ENCODE measurements around the gene KCNMA1.

KCNMA1 gene

DNA sequence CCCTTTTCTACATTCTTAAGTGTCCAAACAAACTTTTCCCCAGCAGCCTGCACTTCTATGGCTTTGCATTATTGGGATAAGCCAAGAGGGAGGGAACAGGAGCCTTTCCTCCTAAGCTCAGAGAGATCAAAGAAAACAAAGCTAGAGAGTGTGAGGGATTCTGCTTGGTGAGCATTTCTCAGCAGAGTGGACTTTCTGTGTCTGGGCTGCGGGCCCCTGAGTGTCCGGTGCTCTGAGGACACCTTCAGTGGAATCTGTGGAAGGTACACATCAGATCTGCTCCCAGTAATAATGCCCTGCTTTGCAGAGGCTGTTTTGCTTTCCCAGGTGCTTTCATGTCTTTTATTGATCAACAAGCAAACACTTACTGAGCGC, 50.2 kb downstream of the KCNMA1 start:
- Histone ChIP-seq H3K27me3 (ENCODE audit: control insufficient read depth, insufficient read depth, low read length) (no peaks in the 10 kb centered on the region), H3K4me1 (ENCODE audit: control insufficient read depth, low read depth, low read length) (no peaks in the 10 kb centered on the region), H3K36me3 (ENCODE audit: control insufficient read depth, low read depth, low read length) (no peaks in the 10 kb centered on the region), H3K9me3 (ENCODE audit: control insufficient read depth, low read depth, low read length) (no peaks in the 10 kb centered on the region), H3K4me3 (ENCODE audit: low read length) (no peak overlapping the region), H3K9ac (ENCODE audit: low read length) (no peak overlapping the region), H3K27ac (ENCODE audit: low read length) (no peak overlapping the region)

DNA sequence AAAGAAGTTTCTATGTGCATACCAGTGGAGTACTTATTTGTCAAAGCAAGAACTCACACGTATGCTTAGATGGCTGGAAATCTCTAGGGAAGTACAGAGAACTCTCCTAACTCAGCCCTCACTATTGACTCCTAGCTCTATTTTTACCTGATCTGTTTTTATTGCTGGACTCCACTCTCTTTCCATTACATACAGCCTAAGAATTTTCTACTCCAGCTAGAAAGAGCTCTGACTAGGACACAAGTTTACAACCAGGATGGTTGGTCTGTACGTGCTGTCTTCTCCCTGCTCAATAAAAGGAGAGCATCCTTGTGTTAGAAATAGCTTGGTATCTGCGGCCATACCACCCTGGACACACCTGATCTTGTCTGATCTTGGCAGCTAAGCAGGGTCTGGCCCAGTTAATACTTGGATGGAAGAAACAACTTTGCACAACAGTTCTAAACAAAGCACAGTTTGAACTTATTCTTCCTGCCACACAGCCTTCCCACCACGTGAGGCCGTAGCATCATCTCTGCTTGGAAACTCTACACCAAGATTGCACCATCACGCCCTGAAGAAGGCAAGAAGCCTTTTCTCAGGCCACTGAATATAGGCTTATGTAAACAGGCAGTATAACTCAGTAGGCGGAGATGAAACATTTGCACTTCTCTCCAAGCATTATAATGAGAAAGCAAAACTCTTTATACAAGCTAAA, 50.7 kb downstream of the KCNMA1 start:
- no peaks in the 10 kb centered on the region for H3K4me1 ChIP-seq (ENCODE audit: control insufficient read depth, low read depth, low read length)
- no peak overlapping the region for H3K4me3 ChIP-seq (ENCODE audit: low read length)
- no peaks in the 10 kb centered on the region for H3K36me3 ChIP-seq (ENCODE audit: control insufficient read depth, low read depth, low read length)
- no peaks in the 10 kb centered on the region for H3K9me3 ChIP-seq (ENCODE audit: control insufficient read depth, low read depth, low read length)
- no peak overlapping the region for H3K27ac ChIP-seq (ENCODE audit: low read length)
- H3K9ac ChIP-seq (ENCODE audit: low read length): no peak overlapping the region
- H3K27me3 ChIP-seq (ENCODE audit: control insufficient read depth, insufficient read depth, low read length): no peaks in the 10 kb centered on the region

DNA sequence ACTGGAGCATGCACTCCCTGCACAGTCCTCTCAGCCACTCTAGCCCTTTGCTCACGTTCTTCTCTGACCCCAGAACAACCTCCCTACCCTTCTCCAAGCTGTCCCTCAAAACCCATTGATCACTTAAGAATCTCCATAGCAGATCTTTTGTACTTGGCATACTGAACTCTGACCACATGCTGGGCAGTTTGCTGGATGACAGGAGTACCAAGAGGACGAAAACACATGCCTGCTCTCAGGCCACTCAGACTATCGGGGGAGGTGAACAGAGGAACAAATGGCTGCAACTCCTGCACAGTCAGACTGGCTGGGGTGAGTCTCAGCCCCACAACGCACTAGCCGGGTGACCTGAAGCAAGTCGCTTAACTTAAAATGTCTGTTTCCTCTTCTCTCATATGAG, 52.7 kb downstream of the KCNMA1 start:
- Histone ChIP-seq H3K9ac (ENCODE audit: low read length) (no peak overlapping the region), H3K4me1 (ENCODE audit: control insufficient read depth, low read depth, low read length) (no peaks in the 10 kb centered on the region), H3K27ac (ENCODE audit: low read length) (no peak overlapping the region), H3K36me3 (ENCODE audit: control insufficient read depth, low read depth, low read length) (no peaks in the 10 kb centered on the region), H3K9me3 (ENCODE audit: control insufficient read depth, low read depth, low read length) (no peaks in the 10 kb centered on the region), H3K27me3 (ENCODE audit: control insufficient read depth, insufficient read depth, low read length) (no peaks in the 10 kb centered on the region), H3K4me3 (ENCODE audit: low read length) (no peak overlapping the region)

DNA sequence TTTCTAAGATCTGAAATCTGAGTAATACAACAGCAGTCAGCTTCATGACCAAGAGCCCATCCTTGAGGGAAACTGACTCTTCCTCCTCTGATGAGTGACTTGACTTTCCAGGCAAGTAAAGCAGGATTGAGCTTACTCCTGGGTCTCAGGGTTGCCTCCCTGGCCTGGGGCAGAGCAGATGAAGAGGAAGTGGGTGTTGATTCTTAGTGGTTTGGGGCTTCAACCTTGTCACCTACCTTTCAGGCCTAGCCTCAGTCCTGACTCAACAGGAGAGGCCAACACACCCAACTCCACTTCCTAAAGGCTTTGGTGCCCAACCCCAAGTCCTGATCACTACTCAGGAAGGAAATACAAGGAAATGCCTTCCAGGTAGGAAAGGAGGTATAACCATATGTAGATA, 54.1 kb downstream of the KCNMA1 start:
- Histone ChIP-seq H3K9me3 (ENCODE audit: control insufficient read depth, low read depth, low read length) (no peaks in the 10 kb centered on the region), H3K27ac (ENCODE audit: low read length) (no peak overlapping the region), H3K27me3 (ENCODE audit: control insufficient read depth, insufficient read depth, low read length) (no peaks in the 10 kb centered on the region), H3K9ac (ENCODE audit: low read length) (no peak overlapping the region), H3K36me3 (ENCODE audit: control insufficient read depth, low read depth, low read length) (no peaks in the 10 kb centered on the region), H3K4me1 (ENCODE audit: control insufficient read depth, low read depth, low read length) (no peaks in the 10 kb centered on the region), H3K4me3 (ENCODE audit: low read length) (no peak overlapping the region)

DNA sequence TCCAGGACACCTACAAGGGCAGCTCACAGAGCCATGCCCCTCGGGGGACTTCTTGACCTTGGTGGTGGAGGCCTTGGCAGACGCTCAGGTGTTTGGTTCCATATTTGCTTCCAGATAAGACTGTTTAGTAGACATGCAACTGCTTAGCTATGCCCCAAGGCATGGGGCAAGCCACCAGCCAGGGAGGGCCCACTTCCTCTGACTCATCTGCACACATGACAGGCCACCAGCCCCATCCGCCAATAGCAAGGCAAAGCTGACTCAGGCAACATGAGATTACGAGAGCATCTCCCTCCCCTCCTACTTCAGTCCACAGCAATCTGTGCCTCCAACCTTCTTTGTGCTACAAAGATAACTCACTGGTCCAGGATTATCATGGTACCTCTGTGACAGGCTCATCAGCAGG, 54.9 kb downstream of the KCNMA1 start:
- Histone ChIP-seq H3K27ac (ENCODE audit: low read length) (no peak overlapping the region), H3K36me3 (ENCODE audit: control insufficient read depth, low read depth, low read length) (no peaks in the 10 kb centered on the region), H3K4me3 (ENCODE audit: low read length) (no peak overlapping the region), H3K27me3 (ENCODE audit: control insufficient read depth, insufficient read depth, low read length) (no peaks in the 10 kb centered on the region), H3K9ac (ENCODE audit: low read length) (no peak overlapping the region), H3K4me1 (ENCODE audit: control insufficient read depth, low read depth, low read length) (no peaks in the 10 kb centered on the region), H3K9me3 (ENCODE audit: control insufficient read depth, low read depth, low read length) (no peaks in the 10 kb centered on the region)

DNA sequence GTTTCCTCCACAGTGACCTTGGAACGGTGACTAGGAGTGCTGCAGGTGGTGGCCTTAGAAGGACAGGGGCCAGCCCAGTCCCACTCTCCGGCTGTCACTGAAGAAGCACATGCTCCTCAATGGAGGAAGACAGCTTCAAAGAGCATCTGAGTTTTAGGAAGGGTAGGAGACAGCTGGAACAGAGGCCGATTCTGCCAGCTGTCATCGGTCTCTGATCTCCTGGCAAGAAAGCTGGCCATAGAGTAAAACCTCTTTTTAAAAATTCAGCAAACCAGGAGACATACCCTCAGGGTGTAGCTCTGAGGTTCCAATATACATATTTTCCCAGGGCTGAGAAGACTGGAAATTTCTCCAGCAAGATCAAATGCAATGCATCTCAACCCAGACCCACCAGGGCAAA, 55.9 kb downstream of the KCNMA1 start:
- H3K27me3 ChIP-seq (ENCODE audit: control insufficient read depth, insufficient read depth, low read length): no peaks in the 10 kb centered on the region
- H3K27ac ChIP-seq (ENCODE audit: low read length): no peak overlapping the region

DNA sequence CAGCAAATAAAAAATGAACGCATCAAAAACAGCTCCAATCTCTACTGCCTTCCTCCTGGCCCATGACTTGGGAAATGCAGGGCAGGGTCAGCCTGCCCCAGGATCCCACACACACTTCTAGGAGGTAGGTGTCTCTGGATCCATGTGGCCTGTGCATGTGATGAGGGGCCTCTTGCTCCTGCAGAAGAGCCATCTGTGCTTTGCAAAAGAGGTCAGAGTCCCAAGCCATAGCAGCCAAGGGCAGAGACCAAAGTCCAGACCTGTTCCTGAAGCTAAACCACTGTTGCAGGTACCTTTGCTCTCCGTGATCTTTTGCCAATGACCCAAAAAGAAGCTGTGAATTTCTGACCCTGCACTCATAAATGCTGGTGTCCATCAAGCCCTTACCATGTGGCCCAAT, 57.1 kb downstream of the KCNMA1 start:
- H3K4me1 ChIP-seq (ENCODE audit: control insufficient read depth, low read depth, low read length): no peaks in the 10 kb centered on the region
- H3K27ac ChIP-seq (ENCODE audit: low read length): no peak overlapping the region

More for the DNA sequence above, 55.9 kb downstream of the KCNMA1 start:
- Histone ChIP-seq H3K4me1 (ENCODE audit: control insufficient read depth, low read depth, low read length) (no peaks in the 10 kb centered on the region), H3K4me3 (ENCODE audit: low read length) (no peak overlapping the region), H3K36me3 (ENCODE audit: control insufficient read depth, low read depth, low read length) (no peaks in the 10 kb centered on the region), H3K9ac (ENCODE audit: low read length) (no peak overlapping the region), H3K9me3 (ENCODE audit: control insufficient read depth, low read depth, low read length) (no peaks in the 10 kb centered on the region)

DNA sequence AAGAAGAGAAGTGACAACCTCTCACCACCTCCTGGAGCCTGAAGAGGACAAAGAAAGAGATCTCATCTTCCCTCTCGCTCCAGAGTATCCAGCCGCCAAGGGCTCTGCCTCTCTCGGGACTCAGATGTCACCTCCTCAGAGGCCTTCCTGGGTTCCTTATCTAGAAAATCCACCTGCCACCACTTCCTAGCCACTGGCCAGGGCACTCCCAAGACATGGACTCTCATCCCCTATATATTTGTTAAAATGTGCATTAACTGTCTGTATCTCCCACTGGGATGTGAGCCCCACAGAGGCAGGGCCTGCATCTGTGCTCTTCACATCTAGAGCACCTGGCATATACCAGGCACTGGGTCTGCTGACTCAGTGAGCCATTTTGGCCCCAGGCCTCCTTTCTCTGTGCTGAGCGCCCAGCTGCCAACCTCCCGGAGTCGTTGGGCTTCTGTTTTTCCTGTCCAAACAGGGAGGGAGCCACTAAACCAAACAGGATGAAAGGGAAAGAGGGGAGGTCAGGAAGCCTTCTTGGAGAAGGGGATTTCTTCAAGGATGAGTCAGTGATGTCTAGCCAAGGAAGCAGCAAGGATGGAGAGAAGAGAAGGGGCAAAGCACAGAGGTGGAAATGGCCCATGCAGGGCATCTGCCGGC, 58.9 kb downstream of the KCNMA1 start:
- Histone ChIP-seq H3K9ac (ENCODE audit: low read length) (no peak overlapping the region), H3K27ac (ENCODE audit: low read length) (no peak overlapping the region), H3K4me3 (ENCODE audit: low read length) (no peak overlapping the region), H3K9me3 (ENCODE audit: control insufficient read depth, low read depth, low read length) (no peaks in the 10 kb centered on the region), H3K27me3 (ENCODE audit: control insufficient read depth, insufficient read depth, low read length) (no peaks in the 10 kb centered on the region), H3K36me3 (ENCODE audit: control insufficient read depth, low read depth, low read length) (no peaks in the 10 kb centered on the region), H3K4me1 (ENCODE audit: control insufficient read depth, low read depth, low read length) (no peaks in the 10 kb centered on the region)

More for the DNA sequence above, 57.1 kb downstream of the KCNMA1 start:
- Histone ChIP-seq H3K9ac (ENCODE audit: low read length) (no peak overlapping the region), H3K4me3 (ENCODE audit: low read length) (no peak overlapping the region), H3K36me3 (ENCODE audit: control insufficient read depth, low read depth, low read length) (no peaks in the 10 kb centered on the region), H3K9me3 (ENCODE audit: control insufficient read depth, low read depth, low read length) (no peaks in the 10 kb centered on the region), H3K27me3 (ENCODE audit: control insufficient read depth, insufficient read depth, low read length) (no peaks in the 10 kb centered on the region)

DNA sequence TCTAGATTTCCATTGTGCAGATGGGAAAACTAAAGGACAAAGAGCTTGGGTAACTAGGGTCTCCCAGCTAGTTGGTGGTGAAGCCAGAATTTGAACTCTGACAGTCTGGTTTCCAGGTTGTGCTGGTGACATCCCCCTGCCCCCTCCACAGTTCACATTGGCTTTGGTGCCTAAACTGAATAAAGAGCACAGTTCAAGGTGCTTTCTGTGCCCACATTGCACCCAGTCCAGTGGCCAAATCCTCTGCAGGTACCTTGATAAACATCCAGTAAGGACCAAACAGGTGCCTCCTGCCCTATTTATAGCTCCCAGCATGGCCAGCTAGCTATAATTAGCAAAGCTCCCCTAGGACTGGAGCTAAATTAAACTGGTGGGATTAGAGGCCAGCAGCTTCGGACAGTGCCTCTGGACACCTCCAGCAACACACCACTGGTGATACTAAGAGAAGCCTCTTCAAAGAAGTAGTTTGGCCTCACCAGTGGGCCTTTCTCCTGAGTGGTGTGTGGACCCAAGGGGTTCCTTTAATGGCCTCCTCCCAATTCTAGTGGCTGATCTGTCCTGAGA, 59.9 kb downstream of the KCNMA1 start:
- no peaks in the 10 kb centered on the region for H3K9me3 ChIP-seq (ENCODE audit: control insufficient read depth, low read depth, low read length)
- no peaks in the 10 kb centered on the region for H3K4me1 ChIP-seq (ENCODE audit: control insufficient read depth, low read depth, low read length)
- H3K27me3 ChIP-seq (ENCODE audit: control insufficient read depth, insufficient read depth, low read length): no peaks in the 10 kb centered on the region
- H3K27ac ChIP-seq (ENCODE audit: low read length): no peak overlapping the region
- H3K36me3 ChIP-seq (ENCODE audit: control insufficient read depth, low read depth, low read length): no peaks in the 10 kb centered on the region
- no peak overlapping the region for H3K4me3 ChIP-seq (ENCODE audit: low read length)
- no peak overlapping the region for H3K9ac ChIP-seq (ENCODE audit: low read length)

DNA sequence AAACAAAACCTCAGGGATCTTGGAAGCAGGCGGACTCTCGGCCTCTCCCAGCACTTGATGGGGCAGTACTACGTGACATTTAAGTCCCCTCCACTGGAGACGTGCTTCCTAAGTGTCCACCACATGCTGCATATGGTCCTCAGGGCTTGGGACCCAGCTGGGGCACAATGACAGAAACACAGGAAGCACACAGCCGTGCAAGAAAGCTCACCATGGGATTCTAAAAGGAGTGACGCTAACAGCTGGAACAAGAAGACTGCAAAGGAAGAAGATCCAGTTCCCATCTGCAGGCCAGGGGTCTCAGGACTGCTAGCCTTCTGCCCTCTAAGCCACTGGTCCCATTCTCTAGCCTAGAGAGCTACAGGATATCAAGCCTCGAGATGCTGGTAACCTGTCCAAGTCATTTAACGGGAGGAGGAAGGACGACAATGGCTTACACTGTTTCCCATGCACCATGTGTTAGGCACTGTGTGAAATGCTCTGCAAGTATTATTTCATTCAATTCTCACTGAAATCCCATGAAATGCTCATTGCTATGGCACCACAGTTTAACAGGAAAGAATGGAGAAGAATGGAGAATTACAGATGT, 61.1 kb downstream of the KCNMA1 start:
- no peak overlapping the region for H3K4me3 ChIP-seq (ENCODE audit: low read length)
- H3K9me3 ChIP-seq (ENCODE audit: control insufficient read depth, low read depth, low read length): no peaks in the 10 kb centered on the region
- no peaks in the 10 kb centered on the region for H3K36me3 ChIP-seq (ENCODE audit: control insufficient read depth, low read depth, low read length)
- H3K4me1 ChIP-seq (ENCODE audit: control insufficient read depth, low read depth, low read length): no peaks in the 10 kb centered on the region
- H3K27me3 ChIP-seq (ENCODE audit: control insufficient read depth, insufficient read depth, low read length): no peaks in the 10 kb centered on the region
- no peak overlapping the region for H3K9ac ChIP-seq (ENCODE audit: low read length)
- no peak overlapping the region for H3K27ac ChIP-seq (ENCODE audit: low read length)

DNA sequence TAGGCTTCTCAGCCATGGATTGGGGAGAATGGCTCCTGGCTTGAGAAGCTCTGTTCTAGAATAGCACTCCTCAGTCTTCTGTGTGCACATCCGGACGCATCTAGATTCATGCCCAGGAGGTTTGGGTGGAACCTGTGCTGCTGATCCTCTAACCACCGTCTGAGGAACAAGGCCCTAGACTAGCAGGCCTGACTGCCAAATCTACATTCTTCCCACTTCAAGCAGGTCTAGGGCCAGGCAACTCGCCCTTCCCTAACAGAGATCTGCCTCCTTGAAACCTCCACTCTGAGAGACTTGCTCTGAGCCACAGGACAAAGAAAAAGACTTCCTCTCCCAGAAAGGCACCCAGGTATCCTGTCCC, 61.6 kb downstream of the KCNMA1 start:
- Histone ChIP-seq H3K36me3 (ENCODE audit: control insufficient read depth, low read depth, low read length) (no peaks in the 10 kb centered on the region), H3K4me1 (ENCODE audit: control insufficient read depth, low read depth, low read length) (no peaks in the 10 kb centered on the region), H3K9me3 (ENCODE audit: control insufficient read depth, low read depth, low read length) (no peaks in the 10 kb centered on the region), H3K27ac (ENCODE audit: low read length) (no peak overlapping the region), H3K27me3 (ENCODE audit: control insufficient read depth, insufficient read depth, low read length) (no peaks in the 10 kb centered on the region), H3K9ac (ENCODE audit: low read length) (no peak overlapping the region), H3K4me3 (ENCODE audit: low read length) (no peak overlapping the region)

All from iPS-18a (cell line).